Ovary (tissue), 9 donors: ENCODE measurements around the gene DOHH. TPM values are rescaled to one million over a fixed set of nuclear protein-coding genes. Genes with fewer than 3 reads are reported as not detected.

Source experiments
- DNase-seq, 5 donors: peaks; one replicate each; pipeline ENCODE4 v3.0.0-alpha.2; 2019 to 2020
- H3K27ac ChIP-seq, 2 donors: fragments of 200-600 bp; one replicate each; pipeline versions ENCODE4 v1.5.1 to v1.8.0; 2019 to 2022
- H3K27me3 ChIP-seq: fragments of 200-600 bp; one replicate; pipeline ENCODE4 v1.8.0; 2022
- H3K36me3 ChIP-seq: fragments of 200-600 bp; sonication (generic); one replicate; pipeline ENCODE4 v1.5.1; 2019
- H3K4me1 ChIP-seq: one replicate; pipeline ENCODE4 v1.8.1; 2013; ENCODE audit warnings: mild to moderate bottlenecking, moderate library complexity; ENCODE audit not compliant: insufficient read depth
- H3K4me3 ChIP-seq: fragments of 200-600 bp; sonication (generic); one replicate; pipeline ENCODE4 v1.5.1; 2017
- H3K9me3 ChIP-seq, 2 donors: fragments of 200-600 bp in 1 of 2; sonication (generic) in 1 of 2; one replicate each; pipeline versions ENCODE4 v1.5.1 to v1.8.1; 2013 to 2019; ENCODE audit warnings: mild to moderate bottlenecking in 1 of 2, moderate library complexity in 1 of 2
- EP300 ChIP-seq: sonication (generic); formaldehyde crosslinking; IDR thresholded peaks from one replicate; pipeline ENCODE4 v1.6.1; 2017; ENCODE audit warnings: antibody characterized with exemption
- POLR2A ChIP-seq: fragments of 450-650 bp; IDR thresholded peaks from one replicate; pipeline ENCODE4 v1.6.1; 2017; ENCODE audit warnings: antibody characterized with exemption, mild to moderate bottlenecking, moderate library complexity
- WGBS, 3 donors: extraction: QIAGEN DNeasy Blood & Tissue Kit in 1 of 3; methylation state at CpG; one replicate each; pipeline versions ENCODE4 v1.1.5 to v1.1.7; 2013 to 2017; 5-methylcytosine and 5-hydroxymethylcytosine counted together
- intact Hi-C, 4 donors: fragments of 100-400 bp; cut with DNase I; formaldehyde crosslinking; loops; one replicate each; pipeline versions ENCODE4 v1.11.0 to v1.15.1; 2022 to 2023
- polyA plus RNA-seq, 2 donors: library from polyadenylated mRNA; stranded (reverse); fragments of 200-250 nt in 1 of 2; fragments of 350-450 nt in 1 of 2; fragmentation: Illumina TruSeq in 1 of 2; extraction: RNeasy Lipid Tissue Mini Kit (QIAGEN cat#74804) in 1 of 2; gene quantifications; one replicate each; pipeline ENCODE4 v1.2.3, GENCODE V29; 2013 to 2014
- total RNA-seq, 7 donors: library from RNA; depleted of rRNA in 2 of 7; stranded (reverse); fragments of >200 nt in 2 of 7; fragmentation: NEBNext Ultra II Directional in 3 of 7; extraction: Animal tissue kit (Norgen Biotek cat#: 25700) in 3 of 7; gene quantifications; one replicate each; pipeline versions ENCODE4 v1.1.0 to v1.2.4, GENCODE V29; 2016 to 2023
- TF ChIP-seq, protein P1 (sequence below), 3 donors: fragments of 450-650 bp in 2 of 3; fragments of 200-600 bp in 1 of 3; IDR thresholded peaks; one replicate each; pipeline versions ENCODE4 v1.5.1 to v1.8.0; 2016 to 2022; ENCODE audit warnings: antibody characterized with exemption in 3 of 3, mild to moderate bottlenecking in 1 of 3
- donor health status: DM: no; HTN: no; CAD: no; lungs with moderate emphysema.
- donor health status: DM: no; HTN: no; CAD: no.
- donor health status: Bipolar disorder and iron deficiency.
- donor health status: DM: yes; HTN: yes; CAD: no.
- donor health status: DM: no; HTN: no; CAD: no.
- donor health status: DM: yes; HTN: yes; CAD: no.

Gene DOHH
- total and polyA plus RNA-seq, 9 donors: 7.1 to 14.5 (median 8.5) TPM; not detected in 1

DNA sequence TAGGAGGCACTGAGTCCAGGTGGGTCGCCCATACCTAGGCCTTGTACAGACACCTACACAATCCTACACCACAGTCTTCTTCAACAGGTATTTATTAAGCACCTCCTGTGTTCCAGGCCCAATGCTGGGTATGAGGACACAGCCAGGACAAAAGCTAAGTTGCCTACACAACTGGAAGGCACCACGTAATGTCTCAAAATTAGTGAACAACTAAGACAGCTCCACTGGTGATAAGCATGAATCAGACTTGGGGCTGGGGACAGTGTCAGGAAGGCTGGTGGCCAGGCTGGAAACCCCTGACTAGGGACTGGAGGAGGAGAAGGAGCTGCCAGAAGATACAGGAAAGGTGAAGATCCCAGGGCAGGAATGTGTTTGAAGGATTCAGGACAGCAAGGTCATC is 22.5 kb downstream of the DOHH start:
- H3K27me3 ChIP-seq: no peaks in the 10 kb centered on the region

DNA sequence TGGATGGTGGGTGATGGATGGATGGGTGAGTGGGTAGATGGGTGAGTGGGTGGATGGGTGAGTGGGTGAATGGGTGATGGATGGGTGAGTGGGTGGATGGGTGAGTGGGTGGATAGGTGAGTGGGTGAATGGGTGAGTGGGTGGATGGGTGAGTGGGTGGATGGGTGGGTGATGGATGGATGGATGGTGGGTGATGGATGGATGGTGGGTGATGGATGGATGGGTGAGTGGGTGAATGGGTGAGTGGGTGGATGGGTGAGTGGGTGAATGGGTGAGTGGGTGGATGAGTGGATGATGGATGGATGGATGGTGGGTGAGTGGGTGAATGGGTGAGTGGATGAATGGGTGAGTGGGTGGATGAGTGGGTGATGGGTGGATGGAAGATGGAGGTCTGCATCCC is 23.0 kb downstream of the DOHH start:
- TF ChIP-seq POLR2A (no peak), EP300 (no peak)
- TF ChIP-seq, protein P1, sequence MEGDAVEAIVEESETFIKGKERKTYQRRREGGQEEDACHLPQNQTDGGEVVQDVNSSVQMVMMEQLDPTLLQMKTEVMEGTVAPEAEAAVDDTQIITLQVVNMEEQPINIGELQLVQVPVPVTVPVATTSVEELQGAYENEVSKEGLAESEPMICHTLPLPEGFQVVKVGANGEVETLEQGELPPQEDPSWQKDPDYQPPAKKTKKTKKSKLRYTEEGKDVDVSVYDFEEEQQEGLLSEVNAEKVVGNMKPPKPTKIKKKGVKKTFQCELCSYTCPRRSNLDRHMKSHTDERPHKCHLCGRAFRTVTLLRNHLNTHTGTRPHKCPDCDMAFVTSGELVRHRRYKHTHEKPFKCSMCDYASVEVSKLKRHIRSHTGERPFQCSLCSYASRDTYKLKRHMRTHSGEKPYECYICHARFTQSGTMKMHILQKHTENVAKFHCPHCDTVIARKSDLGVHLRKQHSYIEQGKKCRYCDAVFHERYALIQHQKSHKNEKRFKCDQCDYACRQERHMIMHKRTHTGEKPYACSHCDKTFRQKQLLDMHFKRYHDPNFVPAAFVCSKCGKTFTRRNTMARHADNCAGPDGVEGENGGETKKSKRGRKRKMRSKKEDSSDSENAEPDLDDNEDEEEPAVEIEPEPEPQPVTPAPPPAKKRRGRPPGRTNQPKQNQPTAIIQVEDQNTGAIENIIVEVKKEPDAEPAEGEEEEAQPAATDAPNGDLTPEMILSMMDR (IDR thresholded peaks at IDR 0.05): no peak
- Histone ChIP-seq H3K4me1 (no peaks in the 10 kb centered on the region), H3K4me3 (no peak overlapping the region), H3K36me3 (no peaks in the 10 kb centered on the region), H3K9me3 (no peaks in the 10 kb centered on the region), H3K27ac (no peak overlapping the region), H3K27me3 (no peaks in the 10 kb centered on the region)
- no peak for DNase-seq
- intact Hi-C loops: loop anchor here in 1 of 4 donors (5.0 kb wide), 1 partner anchor 165 kb away; no protein-coding TSS in a partner anchor

More for the DNA sequence above, 22.5 kb downstream of the DOHH start:
- Histone ChIP-seq H3K4me3 (no peak overlapping the region), H3K4me1 (no peaks in the 10 kb centered on the region), H3K36me3 (no peaks in the 10 kb centered on the region), H3K9me3 (no peaks in the 10 kb centered on the region), H3K27ac (no peak overlapping the region)
- TF ChIP-seq, protein P1 (IDR thresholded peaks at IDR 0.05): no peak
- TF ChIP-seq POLR2A (no peak), EP300 (no peak)
- intact Hi-C loops: loop anchor here in 1 of 4 donors (5.0 kb wide), 1 partner anchor 166 kb away; no protein-coding TSS in a partner anchor
- no peak for DNase-seq
- WGBS, 3 donors: 89 to 91% (median 90%) methylated on average over 2 of the region's 2 CpGs

- intact Hi-C loops: loop anchor here in 1 of 4 donors (5.0 kb wide), 1 partner anchor 165 kb away; no protein-coding TSS in a partner anchor
- Histone ChIP-seq H3K9me3 (no peaks in the 10 kb centered on the region), H3K27me3 (no peaks in the 10 kb centered on the region), H3K4me1 (no peaks in the 10 kb centered on the region), H3K4me3 (no peak overlapping the region), H3K27ac (no peak overlapping the region), H3K36me3 (no peaks in the 10 kb centered on the region)
- no peak for DNase-seq
- WGBS, 3 donors: 58 to 90% (median 81%) methylated on average over 2 of the region's 2 CpGs
- TF ChIP-seq EP300 (no peak), POLR2A (no peak)
- TF ChIP-seq, protein P1 (IDR thresholded peaks at IDR 0.05): no peak
These were observed 23.6 kb downstream of the DOHH start for GRCh38 chr19:3476830-3477229.

DNA sequence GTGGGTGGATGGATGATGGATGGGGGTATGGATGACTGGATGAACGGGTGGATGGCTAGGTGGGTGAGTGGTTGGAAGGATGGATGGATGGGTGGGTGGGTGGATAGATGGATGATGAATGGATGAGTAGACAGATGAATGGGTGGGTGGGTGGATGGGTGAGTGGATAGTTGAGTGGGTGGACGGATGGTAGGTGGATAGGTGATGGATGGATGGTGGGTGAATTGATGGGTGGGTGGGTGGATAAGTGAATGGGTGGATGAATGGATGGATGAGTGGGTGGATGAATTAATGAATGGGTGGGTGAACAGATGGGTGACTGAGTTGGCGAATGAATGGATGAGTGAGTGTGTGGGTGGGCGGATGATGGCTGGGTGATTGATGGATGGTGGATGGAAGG is 25.0 kb downstream of the DOHH start:
- no peak overlapping the region for H3K27ac ChIP-seq
- H3K36me3 ChIP-seq: no peaks in the 10 kb centered on the region
- intact Hi-C loops: loop anchor here in 2 of 4 donors (2.0 to 5.0 kb wide), 2 partner anchors 151 to 163 kb away; no protein-coding TSS in a partner anchor
- H3K9me3 ChIP-seq: no peaks in the 10 kb centered on the region
- WGBS, 3 donors: 76 to 87% (median 80%) methylated on average over 4 of the region's 4 CpGs
- H3K27me3 ChIP-seq: no peaks in the 10 kb centered on the region
- TF ChIP-seq EP300 (no peak), POLR2A (no peak)
- TF ChIP-seq, protein P1 (IDR thresholded peaks at IDR 0.05): no peak
- H3K4me3 ChIP-seq: no peak overlapping the region
- H3K4me1 ChIP-seq: no peaks in the 10 kb centered on the region
- DNase-seq: no peak
